Panc1 (cell line): Measurements from ENCODE around the gene CORO2B. TPM values are rescaled to one million over a fixed set of nuclear protein-coding genes. Genes with fewer than 3 reads are reported as not detected.

Experiments used
- ATAC-seq: fragments of 200-7000 bp; cut with Tn5 transposase; 2 replicates; pipeline ENCODE4 v1.9.1; 2020; ENCODE audit warnings: mild to moderate bottlenecking, moderate library complexity
- BruUV-seq: library from RNA; stranded (reverse); fragments of 400-500 nt; replicated peaks from 2 replicates; lab custom pipeline; 2021; lab: Mats Ljungman, UMichigan
- CTCF ChIA-PET: fragments of 300-600 bp; sonication (Branson Sonifier 250); formaldehyde crosslinking; loops from one replicate; lab custom pipeline; 2022; ENCODE audit warnings: antibody characterized with exemption; lab: Charles Lee
- POLR2A ChIA-PET: fragments of 300-600 bp; sonication (Branson Sonifier 250); formaldehyde crosslinking; loops from one replicate; lab custom pipeline; 2022; ENCODE audit warnings: antibody characterized with exemption; lab: Charles Lee
- DNase-seq: peaks from one replicate; pipeline ENCODE4 v3.0.0-alpha.2; 2010; ENCODE audit warnings: low read depth, low spot score
- H3K27ac ChIP-seq: 2 replicates; pipeline ENCODE4 v1.5.1; 2011; ENCODE audit warnings: mild to moderate bottlenecking, low read length, inconsistent platforms
- H3K27me3 ChIP-seq: fragments of 200-500 bp; sonication (Bioruptor generic); 2 replicates; pipeline ENCODE4 v1.6.0; 2014; ENCODE audit warnings: low read length, inconsistent platforms; ENCODE audit not compliant: control insufficient read depth, insufficient read depth
- H3K36me3 ChIP-seq: fragments of 200-500 bp; sonication (Bioruptor generic); 2 replicates; pipeline ENCODE4 v1.5.1; 2014; ENCODE audit warnings: inconsistent platforms, mild to moderate bottlenecking, low read length, moderate library complexity; ENCODE audit not compliant: control insufficient read depth, insufficient read depth
- H3K4me1 ChIP-seq: 2 replicates; pipeline ENCODE4 v1.5.1; 2011; ENCODE audit warnings: inconsistent platforms, mild to moderate bottlenecking, low read length, moderate library complexity; ENCODE audit not compliant: control insufficient read depth, insufficient read depth
- H3K4me3 ChIP-seq, 2 experiments: 2 replicates each; pipeline ENCODE4 v1.5.1; 2011 to 2012; ENCODE audit warnings: low read depth in 2 of 2, low read length in 2 of 2, mild to moderate bottlenecking in 2 of 2, inconsistent platforms in 1 of 2, moderate library complexity in 1 of 2
- H3K9me3 ChIP-seq: fragments of 200-500 bp; sonication (Bioruptor generic); 2 replicates; pipeline ENCODE4 v1.5.1; 2014; ENCODE audit warnings: low read depth, mild to moderate bottlenecking, inconsistent platforms, low read length, moderate library complexity; ENCODE audit not compliant: control insufficient read depth, insufficient read depth
- POLR2AphosphoS5 ChIP-seq: IDR thresholded peaks from 2 replicates; pipeline ENCODE4 v1.6.1; 2012; ENCODE audit warnings: mild to moderate bottlenecking, low read depth, low read length, moderate library complexity
- SIN3A ChIP-seq: IDR thresholded peaks from 2 replicates; pipeline ENCODE4 v1.6.1; 2012; ENCODE audit warnings: low read depth, mild to moderate bottlenecking, low read length, moderate library complexity, borderline replicate concordance; ENCODE audit not compliant: insufficient read depth
- TCF7L2 ChIP-seq: IDR thresholded peaks from 2 replicates; pipeline ENCODE4 v1.6.1; 2011; ENCODE audit warnings: mild to moderate bottlenecking, low read depth, low read length, inconsistent platforms
- in situ Hi-C: cut with HindIII; loops from 2 replicates; pipeline ENCODE4 v1.10.0; 2016; ENCODE audit warnings: low sequenced_read_pairs, low pct_unique_long_range_greater_than_20kb
- intact Hi-C: fragments of 100-400 bp; cut with micrococcal nuclease; formaldehyde crosslinking; loops from one replicate; pipeline ENCODE4 v1.10.0; 2022; ENCODE audit not compliant: unreplicated experiment
- total RNA-seq: library from RNA; stranded (reverse); gene quantifications from one replicate; pipeline ENCODE4 v1.2.1, GENCODE V29; 2021; ENCODE audit not compliant: unreplicated experiment
- TF ChIP-seq, protein P1 (sequence below): fragments of 450-650 bp; IDR thresholded peaks from 2 replicates; pipeline ENCODE4 v1.5.1; 2017; ENCODE audit warnings: mild to moderate bottlenecking
- TF ChIP-seq, protein P2 (sequence below), 2 experiments: IDR thresholded peaks; 2 replicates each; pipeline ENCODE4 v1.6.1; 2011 to 2012; ENCODE audit warnings: low read depth in 2 of 2, control low read depth in 1 of 2, low read length in 1 of 2, mild to moderate bottlenecking in 1 of 2, moderate library complexity in 1 of 2; ENCODE audit not compliant: insufficient read depth in 1 of 2

The CORO2B gene
- total RNA-seq, 1 experiment from 2014 or later = 0.36 TPM

DNA sequence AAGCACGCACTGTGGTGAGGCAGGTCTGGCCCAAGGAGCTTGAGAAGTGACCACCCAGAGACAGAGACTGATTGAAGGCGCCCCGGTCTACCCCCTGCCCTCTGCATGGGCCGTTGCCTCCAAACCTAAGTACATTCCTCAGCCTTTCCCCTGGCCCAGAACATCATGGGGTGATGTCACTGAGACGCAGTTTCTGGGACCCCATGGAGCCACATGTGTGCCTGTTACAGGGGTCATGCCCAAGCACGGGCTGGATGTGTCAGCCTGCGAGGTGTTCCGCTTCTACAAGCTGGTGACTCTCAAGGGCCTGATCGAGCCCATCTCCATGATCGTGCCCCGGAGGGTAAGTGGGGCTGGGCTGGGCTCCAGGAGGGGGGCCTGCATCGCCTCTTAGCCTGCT, 139.7 kb downstream of the CORO2B start:
- Histone ChIP-seq H3K4me3 (no peak overlapping the region), H3K36me3 (no peaks in the 10 kb centered on the region), H3K27ac (no peak overlapping the region), H3K4me1 (no peaks in the 10 kb centered on the region), H3K9me3 (no peaks in the 10 kb centered on the region), H3K27me3 (no peaks in the 10 kb centered on the region)
- ATAC-seq (no peak), DNase-seq (no peak)
- ChIA-PET CTCF (no interaction called here), POLR2A (no interaction called here)
- in situ Hi-C loops (no loop called here), intact Hi-C loops (no loop called here)
- BruUV-seq = no TSS peak
- TF ChIP-seq, protein P1, sequence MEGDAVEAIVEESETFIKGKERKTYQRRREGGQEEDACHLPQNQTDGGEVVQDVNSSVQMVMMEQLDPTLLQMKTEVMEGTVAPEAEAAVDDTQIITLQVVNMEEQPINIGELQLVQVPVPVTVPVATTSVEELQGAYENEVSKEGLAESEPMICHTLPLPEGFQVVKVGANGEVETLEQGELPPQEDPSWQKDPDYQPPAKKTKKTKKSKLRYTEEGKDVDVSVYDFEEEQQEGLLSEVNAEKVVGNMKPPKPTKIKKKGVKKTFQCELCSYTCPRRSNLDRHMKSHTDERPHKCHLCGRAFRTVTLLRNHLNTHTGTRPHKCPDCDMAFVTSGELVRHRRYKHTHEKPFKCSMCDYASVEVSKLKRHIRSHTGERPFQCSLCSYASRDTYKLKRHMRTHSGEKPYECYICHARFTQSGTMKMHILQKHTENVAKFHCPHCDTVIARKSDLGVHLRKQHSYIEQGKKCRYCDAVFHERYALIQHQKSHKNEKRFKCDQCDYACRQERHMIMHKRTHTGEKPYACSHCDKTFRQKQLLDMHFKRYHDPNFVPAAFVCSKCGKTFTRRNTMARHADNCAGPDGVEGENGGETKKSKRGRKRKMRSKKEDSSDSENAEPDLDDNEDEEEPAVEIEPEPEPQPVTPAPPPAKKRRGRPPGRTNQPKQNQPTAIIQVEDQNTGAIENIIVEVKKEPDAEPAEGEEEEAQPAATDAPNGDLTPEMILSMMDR = no peak
- TF ChIP-seq TCF7L2 = no peak
- TF ChIP-seq POLR2AphosphoS5 = no peak
- no peak for TF ChIP-seq SIN3A
- TF ChIP-seq, protein P2, sequence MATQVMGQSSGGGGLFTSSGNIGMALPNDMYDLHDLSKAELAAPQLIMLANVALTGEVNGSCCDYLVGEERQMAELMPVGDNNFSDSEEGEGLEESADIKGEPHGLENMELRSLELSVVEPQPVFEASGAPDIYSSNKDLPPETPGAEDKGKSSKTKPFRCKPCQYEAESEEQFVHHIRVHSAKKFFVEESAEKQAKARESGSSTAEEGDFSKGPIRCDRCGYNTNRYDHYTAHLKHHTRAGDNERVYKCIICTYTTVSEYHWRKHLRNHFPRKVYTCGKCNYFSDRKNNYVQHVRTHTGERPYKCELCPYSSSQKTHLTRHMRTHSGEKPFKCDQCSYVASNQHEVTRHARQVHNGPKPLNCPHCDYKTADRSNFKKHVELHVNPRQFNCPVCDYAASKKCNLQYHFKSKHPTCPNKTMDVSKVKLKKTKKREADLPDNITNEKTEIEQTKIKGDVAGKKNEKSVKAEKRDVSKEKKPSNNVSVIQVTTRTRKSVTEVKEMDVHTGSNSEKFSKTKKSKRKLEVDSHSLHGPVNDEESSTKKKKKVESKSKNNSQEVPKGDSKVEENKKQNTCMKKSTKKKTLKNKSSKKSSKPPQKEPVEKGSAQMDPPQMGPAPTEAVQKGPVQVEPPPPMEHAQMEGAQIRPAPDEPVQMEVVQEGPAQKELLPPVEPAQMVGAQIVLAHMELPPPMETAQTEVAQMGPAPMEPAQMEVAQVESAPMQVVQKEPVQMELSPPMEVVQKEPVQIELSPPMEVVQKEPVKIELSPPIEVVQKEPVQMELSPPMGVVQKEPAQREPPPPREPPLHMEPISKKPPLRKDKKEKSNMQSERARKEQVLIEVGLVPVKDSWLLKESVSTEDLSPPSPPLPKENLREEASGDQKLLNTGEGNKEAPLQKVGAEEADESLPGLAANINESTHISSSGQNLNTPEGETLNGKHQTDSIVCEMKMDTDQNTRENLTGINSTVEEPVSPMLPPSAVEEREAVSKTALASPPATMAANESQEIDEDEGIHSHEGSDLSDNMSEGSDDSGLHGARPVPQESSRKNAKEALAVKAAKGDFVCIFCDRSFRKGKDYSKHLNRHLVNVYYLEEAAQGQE (IDR thresholded peaks at IDR 0.05; ENCODE audit: insufficient read depth in 1 of 2, low read depth in 2 of 2, low read length in 1 of 2) = no peak

DNA sequence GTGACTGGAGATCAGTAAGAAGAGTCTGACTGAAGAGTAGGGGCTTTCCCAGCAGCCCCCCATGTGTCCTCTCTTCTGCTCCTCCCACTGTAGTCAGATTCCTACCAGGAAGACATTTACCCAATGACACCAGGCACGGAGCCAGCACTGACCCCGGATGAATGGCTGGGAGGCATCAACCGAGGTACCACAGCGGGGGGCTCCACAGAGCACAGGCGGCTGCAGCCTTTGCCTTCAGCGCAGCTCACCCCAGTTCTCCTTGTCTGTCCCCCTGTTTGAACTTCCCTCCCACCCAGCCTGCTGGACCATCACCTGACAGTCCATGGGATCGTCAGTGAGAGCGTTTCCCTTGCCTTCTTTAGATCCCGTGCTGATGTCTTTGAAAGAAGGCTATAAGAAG, 140.3 kb downstream of the CORO2B start:
- intact Hi-C loops (no loop called here), in situ Hi-C loops (no loop called here)
- Histone ChIP-seq H3K4me1 (no peaks in the 10 kb centered on the region), H3K4me3 (no peak overlapping the region), H3K27ac (no peak overlapping the region), H3K36me3 (no peaks in the 10 kb centered on the region), H3K27me3 (no peaks in the 10 kb centered on the region), H3K9me3 (no peaks in the 10 kb centered on the region)
- no peak for DNase-seq
- POLR2A ChIA-PET = no interaction called here
- BruUV-seq = no TSS peak
- CTCF ChIA-PET = no interaction called here
- TF ChIP-seq, protein P2 (IDR thresholded peaks at IDR 0.05; ENCODE audit: insufficient read depth in 1 of 2, low read depth in 2 of 2, low read length in 1 of 2) = no peak
- TF ChIP-seq POLR2AphosphoS5 (no peak), TCF7L2 (no peak), SIN3A (no peak)
- TF ChIP-seq, protein P1 = no peak
- no peak for ATAC-seq
